Measurements from ENCODE around the gene GOLM1.

The GOLM1 gene

GRCh38 chr9:86035827-86036440 lies 63.4 kb downstream of the GOLM1 start:
- no peaks in the 10 kb centered on the region for H3K9me3 ChIP-seq
- no peak overlapping the region for H3K4me3 ChIP-seq (ENCODE audit: low read depth in 1 of 2, low read length in 1 of 2)
- no peak overlapping the region for H3K27ac ChIP-seq
- no peak for TF ChIP-seq CTCF (IDR thresholded peaks at IDR 0.05)
- no peaks in the 10 kb centered on the region for H3K36me3 ChIP-seq
- H3K4me1 ChIP-seq (ENCODE audit: control insufficient read depth in 1 of 2, insufficient read depth in 1 of 2, low read depth in 1 of 2, low read length in 1 of 2), result no peaks in the 10 kb centered on the region
- no peaks in the 10 kb centered on the region for H3K27me3 ChIP-seq

- no peak overlapping the region for H3K27ac ChIP-seq
- H3K4me3 ChIP-seq (ENCODE audit: low read depth in 1 of 2, low read length in 1 of 2), result no peak overlapping the region
- H3K27me3 ChIP-seq, result no peaks in the 10 kb centered on the region
- no peaks in the 10 kb centered on the region for H3K36me3 ChIP-seq
- no peaks in the 10 kb centered on the region for H3K4me1 ChIP-seq (ENCODE audit: control insufficient read depth in 1 of 2, insufficient read depth in 1 of 2, low read depth in 1 of 2, low read length in 1 of 2)
- no peaks in the 10 kb centered on the region for H3K9me3 ChIP-seq
- TF ChIP-seq CTCF (IDR thresholded peaks at IDR 0.05), result no peak
These were observed 64.3 kb downstream of the GOLM1 start for GRCh38 chr9:86034863-86035734.

GRCh38 chr9:86027767-86028166 lies 71.6 kb downstream of the GOLM1 start:
- no peaks in the 10 kb centered on the region for H3K27me3 ChIP-seq
- TF ChIP-seq CTCF (IDR thresholded peaks at IDR 0.05), result no peak
- H3K36me3 ChIP-seq, result peaks cover 24% of the 10 kb centered on the region

GRCh38 chr9:86022687-86023266 lies 76.6 kb downstream of the GOLM1 start:
- H3K36me3 ChIP-seq, result peaks cover 50% of the 10 kb centered on the region
- no peak overlapping the region for H3K27ac ChIP-seq
- TF ChIP-seq CTCF (IDR thresholded peaks at IDR 0.05), result no peak
- H3K4me3 ChIP-seq (ENCODE audit: low read depth in 1 of 2, low read length in 1 of 2), result no peak overlapping the region
- H3K9me3 ChIP-seq, result no peaks in the 10 kb centered on the region
- no peaks in the 10 kb centered on the region for H3K4me1 ChIP-seq (ENCODE audit: control insufficient read depth in 1 of 2, insufficient read depth in 1 of 2, low read depth in 1 of 2, low read length in 1 of 2)
- H3K27me3 ChIP-seq, result no peaks in the 10 kb centered on the region

More at GRCh38 chr9:86027767-86028166, 71.6 kb downstream of the GOLM1 start:
- Histone ChIP-seq H3K9me3 (no peaks in the 10 kb centered on the region), H3K27ac (no peak overlapping the region), H3K4me1 (ENCODE audit: control insufficient read depth in 1 of 2, insufficient read depth in 1 of 2, low read depth in 1 of 2, low read length in 1 of 2) (no peaks in the 10 kb centered on the region), H3K4me3 (ENCODE audit: low read depth in 1 of 2, low read length in 1 of 2) (no peak overlapping the region)

- H3K9me3 ChIP-seq, result no peaks in the 10 kb centered on the region
- no peaks in the 10 kb centered on the region for H3K27me3 ChIP-seq
- no peaks in the 10 kb centered on the region for H3K4me1 ChIP-seq (ENCODE audit: control insufficient read depth in 1 of 2, insufficient read depth in 1 of 2, low read depth in 1 of 2, low read length in 1 of 2)
- H3K36me3 ChIP-seq, result peaks cover 42% of the 10 kb centered on the region
- no peak for TF ChIP-seq CTCF (IDR thresholded peaks at IDR 0.05)
- H3K4me3 ChIP-seq (ENCODE audit: low read depth in 1 of 2, low read length in 1 of 2), result no peak overlapping the region
- no peak overlapping the region for H3K27ac ChIP-seq
These were observed 78.2 kb downstream of the GOLM1 start for GRCh38 chr9:86021166-86021565.
